SK-N-SH treated with all-trans-retinoic acid at 6 μM for 48 hours (cell line): Measurements from ENCODE around the gene LOXL3.

Experiments used
- ARNTL ChIP-seq: fragments of 450-650 bp; formaldehyde crosslinking; IDR thresholded peaks from 2 replicates; pipeline ENCODE4 v1.5.0; 2020; ENCODE audit warnings: low read depth, mild to moderate bottlenecking, moderate library complexity, borderline replicate concordance
- BACH2 ChIP-seq: fragments of 250-450 bp; sonication (Bioruptor Pico); IDR thresholded peaks from 2 replicates; pipeline ENCODE4 v1.9.0; 2021; ENCODE audit warnings: mild to moderate bottlenecking, borderline replicate concordance
- PATZ1 ChIP-seq: fragments of 250-450 bp; sonication (Bioruptor Pico); IDR thresholded peaks from 2 replicates; pipeline ENCODE4 v1.8.0; 2020; ENCODE audit warnings: mild to moderate bottlenecking, moderate library complexity, borderline replicate concordance
- RARB ChIP-seq: fragments of 250-450 bp; sonication (Bioruptor Pico); IDR thresholded peaks from 2 replicates; pipeline ENCODE4 v1.8.0; 2021; ENCODE audit warnings: mild to moderate bottlenecking, moderate library complexity
- SNAI2 ChIP-seq: fragments of 250-450 bp; sonication (Bioruptor Pico); IDR thresholded peaks from 2 replicates; pipeline ENCODE4 v1.5.0; 2020; ENCODE audit warnings: mild to moderate bottlenecking, moderate library complexity
- ZC3H10 ChIP-seq: fragments of 250-450 bp; sonication (Bioruptor Pico); IDR thresholded peaks from 2 replicates; pipeline ENCODE4 v1.5.1; 2021; ENCODE audit warnings: mild to moderate bottlenecking, moderate library complexity
- ZFP30 ChIP-seq: fragments of 450-650 bp; formaldehyde crosslinking; IDR thresholded peaks from 2 replicates; pipeline ENCODE4 v1.5.0; 2022; ENCODE audit warnings: mild to moderate bottlenecking, moderate library complexity
- ZNF70 ChIP-seq: fragments of 450-650 bp; formaldehyde crosslinking; IDR thresholded peaks from 2 replicates; pipeline ENCODE4 v1.5.0; 2020; ENCODE audit warnings: mild to moderate bottlenecking, moderate library complexity
- ZNF8 ChIP-seq: fragments of 450-650 bp; formaldehyde crosslinking; IDR thresholded peaks from 2 replicates; pipeline ENCODE4 v1.5.0; 2020; ENCODE audit warnings: mild to moderate bottlenecking, moderate library complexity

GRCh38 chr2:74493546-74493945, 60.2 kb downstream of the LOXL3 start:
- no peak for TF ChIP-seq BACH2 (CRISPR knock-in tag)
- TF ChIP-seq ZNF8 (CRISPR knock-in tag): no peak
- no peak for TF ChIP-seq ARNTL (CRISPR knock-in tag)
- TF ChIP-seq ZFP30 (CRISPR knock-in tag): no peak
- no peak for TF ChIP-seq ZC3H10 (CRISPR knock-in tag)
- TF ChIP-seq SNAI2: no peak
- TF ChIP-seq RARB (CRISPR knock-in tag): no peak
- TF ChIP-seq PATZ1 (CRISPR knock-in tag): no peak
- no peak for TF ChIP-seq ZNF70 (CRISPR knock-in tag)
